Activated CD4-positive, alpha-beta T cell treated with anti-CD3 and anti-CD28 coated beads, Interleukin-2, amount 50 U/mL, for 4 hours (primary cell): ENCODE measurements around the gene UBXN6.

Source experiments
- DNase-seq, 2 experiments: peaks; one replicate each; pipeline ENCODE4 v3.0.0-alpha.2; 2020

The UBXN6 gene

DNA sequence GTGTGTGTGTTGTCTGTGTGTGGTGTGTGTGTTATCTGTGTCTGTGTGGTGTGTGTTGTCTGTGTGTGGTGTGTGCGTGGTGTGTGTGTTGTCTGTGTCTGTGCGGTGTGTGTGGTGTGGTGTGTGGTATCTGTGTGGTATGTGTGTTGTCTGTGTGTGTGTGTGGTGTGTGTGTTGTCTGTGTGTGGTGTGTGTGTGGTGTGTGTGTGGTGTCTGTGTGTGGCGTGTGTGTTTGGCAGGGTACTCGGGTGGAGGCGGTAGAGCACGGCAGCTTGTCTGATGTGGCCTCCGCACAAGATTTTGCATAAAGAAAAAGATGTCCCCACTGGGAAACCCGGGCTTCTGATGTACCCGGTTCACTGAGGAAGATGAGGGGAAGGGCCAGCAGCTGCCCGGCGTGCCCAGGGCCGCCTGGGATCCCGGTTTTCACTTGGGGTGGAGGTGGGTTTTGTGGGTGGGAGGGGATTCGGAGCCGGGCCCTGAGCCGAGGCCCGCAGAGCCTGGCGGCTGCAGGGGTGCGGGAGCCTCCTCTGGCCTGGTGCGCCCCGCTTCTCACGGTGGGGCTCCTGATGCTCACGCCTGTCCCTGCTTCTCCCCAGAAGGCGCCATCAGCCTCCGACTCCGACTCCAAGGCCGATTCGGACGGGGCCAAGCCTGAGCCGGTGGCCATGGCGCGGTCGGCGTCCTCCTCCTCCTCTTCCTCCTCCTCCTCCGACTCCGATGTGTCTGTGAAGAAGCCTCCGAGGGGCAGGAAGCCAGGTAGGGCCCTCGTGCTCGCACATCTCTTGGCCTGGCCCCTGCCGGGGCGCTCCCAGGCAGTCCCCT, 35.7 kb upstream of the UBXN6 start:
- DNase-seq = no peak

DNA sequence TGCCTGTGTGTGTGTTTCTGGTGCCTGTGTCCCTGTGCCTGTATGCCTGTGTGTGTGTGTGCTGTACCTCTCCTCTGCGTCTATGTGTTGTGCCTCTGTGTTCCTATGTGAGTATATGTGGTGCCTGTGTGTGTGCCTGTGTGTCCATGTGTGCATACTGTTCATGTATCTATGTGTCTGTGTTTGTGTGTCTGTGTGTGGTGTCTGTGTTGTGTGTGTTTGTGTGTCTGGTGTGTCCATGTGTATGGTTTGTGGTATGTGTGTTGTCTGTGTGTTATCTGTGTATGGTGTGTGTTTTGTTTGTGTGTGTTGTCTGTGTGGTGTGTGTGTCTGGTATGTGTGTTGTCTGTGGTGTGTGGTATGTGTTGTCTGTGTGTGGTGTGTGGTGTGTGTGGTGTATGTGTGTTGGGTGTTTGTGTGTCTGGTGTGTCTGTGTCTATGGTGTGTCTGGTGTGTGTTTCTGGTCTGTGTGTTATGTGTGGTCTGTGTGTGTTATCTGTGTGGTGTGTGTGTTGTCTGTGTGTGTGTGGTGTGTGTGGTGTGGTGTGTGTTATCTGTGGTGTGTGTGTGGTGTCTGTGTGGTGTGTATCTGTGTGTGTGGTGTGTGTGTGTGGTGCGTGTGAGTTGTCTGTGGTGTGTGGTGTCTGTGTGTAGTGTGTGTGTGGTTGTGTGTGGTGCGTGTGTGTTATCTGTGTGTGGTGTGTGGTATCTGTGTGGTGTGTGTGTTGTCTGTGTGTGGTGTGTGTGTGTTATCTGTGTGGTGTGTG, 34.9 kb upstream of the UBXN6 start:
- DNase-seq = no peak

DNA sequence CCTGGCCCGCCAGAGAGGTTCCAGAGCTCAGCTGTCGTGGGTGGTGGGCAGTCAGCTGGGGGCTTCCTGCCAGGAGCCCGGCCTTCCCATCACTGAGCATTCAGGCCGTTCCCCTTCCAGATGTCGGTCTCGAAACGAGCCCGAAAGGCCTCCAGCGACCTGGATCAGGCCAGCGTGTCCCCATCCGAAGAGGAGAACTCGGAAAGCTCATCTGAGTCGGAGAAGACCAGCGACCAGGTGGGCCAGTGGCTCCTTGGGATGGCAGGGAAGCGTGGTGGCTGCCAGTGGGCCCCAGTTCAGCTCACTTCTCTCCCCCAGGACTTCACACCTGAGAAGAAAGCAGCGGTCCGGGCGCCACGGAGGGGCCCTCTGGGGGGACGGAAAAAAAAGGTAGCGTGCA, 33.9 kb upstream of the UBXN6 start:
- no peak for DNase-seq

DNA sequence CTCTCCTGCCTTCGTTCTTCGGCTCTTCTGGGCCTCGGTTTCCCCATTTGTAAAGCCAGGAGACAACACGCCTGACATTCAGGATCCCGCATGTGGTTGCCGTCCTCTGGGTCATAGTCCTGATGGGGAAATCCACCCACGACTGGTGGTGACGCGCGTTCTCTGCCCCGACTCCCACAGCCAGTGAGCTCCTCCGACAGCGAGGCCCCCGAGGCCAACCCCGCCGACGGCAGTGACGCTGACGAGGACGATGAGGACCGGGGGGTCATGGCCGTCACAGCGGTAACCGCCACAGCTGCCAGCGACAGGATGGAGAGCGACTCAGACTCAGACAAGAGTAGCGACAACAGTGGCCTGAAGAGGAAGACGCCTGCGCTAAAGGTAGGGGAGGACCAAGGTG, 30.9 kb upstream of the UBXN6 start:
- DNase-seq = no peak

DNA sequence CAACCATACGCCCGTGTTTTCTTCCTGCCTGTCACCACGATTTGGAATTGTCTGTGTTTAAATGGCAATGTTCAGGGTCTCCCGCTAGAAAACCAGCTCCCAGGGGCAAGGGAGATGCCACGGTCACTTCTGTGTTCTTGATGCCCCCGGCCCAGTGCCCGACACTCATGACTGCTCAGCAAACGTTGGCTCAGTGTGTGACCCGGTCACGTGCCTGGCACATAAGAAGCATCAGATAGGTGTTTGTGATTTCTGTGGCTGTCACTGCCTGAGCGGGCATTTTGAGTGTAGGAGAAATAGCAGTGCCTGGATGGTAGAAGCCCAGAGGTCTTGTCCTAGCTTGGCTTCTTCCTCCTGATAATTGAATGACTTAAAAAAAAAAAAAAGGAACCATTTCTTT, 30.0 kb upstream of the UBXN6 start:
- no peak for DNase-seq

DNA sequence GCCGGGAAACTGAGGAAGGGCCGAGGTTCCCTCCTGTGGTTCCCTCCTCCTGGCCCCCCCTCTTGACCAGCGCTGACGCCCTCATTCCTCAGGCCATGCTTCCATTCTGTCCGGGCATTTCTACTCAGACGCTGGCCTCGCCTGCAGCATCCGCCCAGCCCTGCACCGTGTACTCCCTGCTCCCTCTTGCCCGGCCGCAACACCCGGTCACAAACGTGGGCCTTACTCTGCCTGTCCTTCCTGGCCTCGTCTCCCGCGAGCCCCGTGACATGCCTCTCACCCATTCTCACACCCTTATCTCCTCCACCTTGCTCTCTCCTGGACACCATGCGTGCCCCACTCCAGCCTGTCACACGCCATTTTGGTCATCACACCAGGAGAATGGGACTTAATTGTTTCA, 25.8 kb upstream of the UBXN6 start:
- no peak for DNase-seq

DNA sequence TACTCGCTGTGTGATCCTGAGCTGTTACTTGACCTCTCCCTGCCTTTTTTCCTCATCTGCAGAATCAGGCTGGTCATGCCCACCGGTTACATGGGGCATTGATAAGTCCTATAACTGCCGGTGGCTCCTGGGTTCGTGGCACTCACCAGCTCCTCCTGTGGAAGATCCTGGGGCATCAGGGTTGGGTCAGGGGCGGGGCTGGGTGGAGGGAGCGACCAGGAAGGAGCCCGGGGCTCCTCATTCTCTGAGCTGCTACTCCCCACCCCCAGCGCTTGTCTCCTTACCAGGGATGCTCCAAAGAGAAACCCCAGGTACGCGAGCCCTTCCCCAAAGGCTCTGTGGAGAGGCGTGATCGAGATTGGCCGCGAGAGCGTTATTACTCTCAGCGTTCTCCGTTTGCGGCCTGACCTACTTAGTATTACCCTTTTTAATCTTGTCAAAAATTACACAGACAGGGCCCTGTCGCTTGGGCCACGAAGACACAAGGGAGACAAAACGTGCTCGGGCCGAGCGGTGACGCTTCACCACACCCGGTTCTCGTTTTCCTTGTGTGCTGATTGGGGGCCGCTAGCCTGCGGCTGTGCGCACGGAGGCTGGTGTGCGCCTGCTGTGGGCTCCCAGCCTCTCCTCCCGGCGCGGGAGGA, 25.2 kb upstream of the UBXN6 start:
- no peak for DNase-seq

DNA sequence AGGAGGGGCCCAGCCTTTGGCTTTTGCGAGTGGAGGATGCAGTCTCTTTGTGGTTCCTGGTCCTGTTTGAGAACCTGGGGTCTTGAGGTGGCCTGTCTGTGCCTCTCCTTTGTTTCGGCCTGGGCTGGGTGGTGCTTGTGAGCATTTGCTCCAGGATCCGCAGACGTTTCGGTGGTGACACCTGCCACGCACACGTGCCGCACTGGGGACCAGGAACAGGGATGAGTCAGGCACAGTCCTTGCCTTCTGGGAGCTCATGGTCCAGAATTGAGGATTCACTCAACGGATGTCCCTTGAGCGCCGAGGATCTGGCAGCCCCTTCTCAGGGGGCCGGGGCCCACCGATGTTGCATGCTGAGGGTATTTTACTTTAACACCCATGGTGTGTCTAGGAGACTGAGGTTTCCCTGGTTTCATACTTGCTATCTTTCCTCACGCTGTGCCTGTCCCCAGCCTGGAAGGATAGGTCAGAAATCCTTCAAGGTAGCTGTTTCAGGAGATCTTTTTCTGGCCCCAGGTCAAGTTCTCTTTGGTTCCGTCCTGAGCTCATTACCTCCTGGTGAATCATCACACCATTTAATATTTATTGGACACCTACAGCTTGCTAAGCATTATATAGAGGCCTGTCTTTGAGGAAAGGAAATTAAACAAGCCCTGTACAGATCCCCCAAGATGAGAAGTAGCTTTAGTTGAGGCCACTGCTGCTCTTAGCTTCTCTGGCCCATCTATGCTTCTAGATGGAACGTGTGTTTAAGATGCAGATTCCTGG, 19.6 kb upstream of the UBXN6 start:
- DNase-seq = no peak

DNA sequence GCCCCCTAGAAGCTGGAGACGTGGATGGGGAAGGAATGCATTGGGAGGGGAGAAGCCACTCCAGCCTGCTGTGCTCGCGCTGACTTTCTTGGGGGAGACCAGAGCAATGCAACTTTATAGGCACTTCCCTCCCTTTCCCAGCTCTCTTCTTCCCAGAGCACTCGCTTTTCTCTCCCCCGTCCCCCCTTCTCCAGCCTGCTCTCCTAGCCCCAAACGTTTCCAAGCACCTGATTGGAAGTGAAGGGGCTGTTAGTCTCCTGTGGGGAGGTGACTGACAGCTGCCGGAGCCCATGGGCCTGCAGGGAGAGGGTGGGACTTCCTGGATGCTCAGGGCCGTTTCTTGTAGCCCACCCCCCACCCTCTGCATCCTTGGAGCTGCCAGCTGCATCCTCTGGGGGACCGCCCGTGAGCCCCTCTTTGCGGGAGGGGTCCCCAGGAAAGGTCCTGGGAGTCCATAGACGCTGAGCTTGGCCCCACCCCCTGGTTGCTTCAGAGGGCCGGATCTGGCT, 17.0 kb upstream of the UBXN6 start:
- DNase-seq = no peak

DNA sequence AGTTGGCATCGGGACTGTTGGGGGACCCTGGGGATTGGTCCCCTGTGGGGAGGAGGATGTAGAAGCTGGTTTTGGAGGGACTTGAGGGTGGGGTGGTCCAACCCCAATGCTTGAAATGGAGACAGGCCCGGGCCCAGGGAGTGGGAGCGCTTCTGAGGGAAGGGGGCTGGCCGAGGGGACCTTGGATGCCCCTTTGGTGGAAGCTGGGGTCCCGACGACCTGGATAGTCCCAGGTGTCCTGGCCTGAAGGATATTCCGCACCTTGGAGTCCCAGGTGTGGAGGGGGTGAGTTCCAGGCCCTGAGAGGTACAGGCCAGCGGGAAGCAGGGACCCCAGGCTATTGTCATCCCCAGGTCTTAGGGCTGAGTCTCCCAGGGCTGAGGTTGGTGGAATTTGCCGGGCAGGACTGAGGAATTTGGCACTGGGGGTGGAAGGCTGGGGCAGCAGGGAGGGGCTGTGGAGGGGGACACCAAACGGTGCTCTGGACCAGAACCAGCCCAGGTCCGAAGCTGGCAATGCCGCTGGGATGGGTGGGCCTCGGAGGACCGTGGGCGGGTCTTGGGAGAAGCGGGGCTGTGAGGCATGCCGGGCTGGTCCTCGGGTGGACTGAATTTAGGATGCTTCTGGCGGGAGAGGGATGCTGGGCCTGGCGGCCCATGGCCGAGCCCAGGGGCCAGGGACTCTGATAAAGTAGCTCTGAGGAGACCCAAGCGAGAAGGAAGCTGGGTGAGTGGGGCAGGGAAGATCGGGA, 16.3 kb upstream of the UBXN6 start:
- no peak for DNase-seq

DNA sequence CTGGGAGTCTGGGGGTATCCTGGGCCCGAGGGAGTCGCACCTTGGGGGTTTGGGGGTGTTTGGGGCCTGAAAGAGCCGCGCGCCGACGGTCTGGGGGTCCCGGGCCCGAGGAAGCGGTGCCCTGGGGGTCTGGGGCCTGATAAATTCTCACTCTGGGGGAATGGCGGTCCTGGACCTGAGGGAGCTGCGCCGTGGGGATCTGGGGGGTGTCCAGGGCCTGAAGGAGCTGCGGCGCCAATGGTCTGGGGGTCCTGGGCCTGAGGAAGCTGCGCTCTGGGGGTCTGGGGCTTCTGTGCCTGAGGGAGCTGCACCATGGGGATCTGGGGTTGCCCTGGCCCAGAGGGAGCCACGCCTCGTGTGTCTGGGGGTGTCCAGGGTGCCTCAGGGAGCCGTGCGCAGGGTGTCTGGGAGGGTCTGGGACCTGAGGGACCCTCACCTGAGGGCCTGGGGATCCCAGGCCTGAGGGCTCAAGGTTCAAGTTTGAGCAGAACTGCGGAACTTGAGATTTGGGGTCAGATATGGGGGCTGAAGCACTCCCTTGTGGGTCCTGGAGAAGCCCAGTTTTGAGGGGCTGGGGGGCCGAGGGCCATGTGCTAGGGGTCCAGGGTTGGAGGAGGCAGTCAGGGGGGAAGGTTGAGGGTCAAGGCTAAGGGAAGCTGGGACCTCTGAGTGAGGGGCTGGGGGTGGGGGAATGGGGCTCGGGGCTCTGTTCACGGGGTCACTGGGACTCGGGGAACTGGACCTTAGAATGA, 15.6 kb upstream of the UBXN6 start:
- DNase-seq = no peak

DNA sequence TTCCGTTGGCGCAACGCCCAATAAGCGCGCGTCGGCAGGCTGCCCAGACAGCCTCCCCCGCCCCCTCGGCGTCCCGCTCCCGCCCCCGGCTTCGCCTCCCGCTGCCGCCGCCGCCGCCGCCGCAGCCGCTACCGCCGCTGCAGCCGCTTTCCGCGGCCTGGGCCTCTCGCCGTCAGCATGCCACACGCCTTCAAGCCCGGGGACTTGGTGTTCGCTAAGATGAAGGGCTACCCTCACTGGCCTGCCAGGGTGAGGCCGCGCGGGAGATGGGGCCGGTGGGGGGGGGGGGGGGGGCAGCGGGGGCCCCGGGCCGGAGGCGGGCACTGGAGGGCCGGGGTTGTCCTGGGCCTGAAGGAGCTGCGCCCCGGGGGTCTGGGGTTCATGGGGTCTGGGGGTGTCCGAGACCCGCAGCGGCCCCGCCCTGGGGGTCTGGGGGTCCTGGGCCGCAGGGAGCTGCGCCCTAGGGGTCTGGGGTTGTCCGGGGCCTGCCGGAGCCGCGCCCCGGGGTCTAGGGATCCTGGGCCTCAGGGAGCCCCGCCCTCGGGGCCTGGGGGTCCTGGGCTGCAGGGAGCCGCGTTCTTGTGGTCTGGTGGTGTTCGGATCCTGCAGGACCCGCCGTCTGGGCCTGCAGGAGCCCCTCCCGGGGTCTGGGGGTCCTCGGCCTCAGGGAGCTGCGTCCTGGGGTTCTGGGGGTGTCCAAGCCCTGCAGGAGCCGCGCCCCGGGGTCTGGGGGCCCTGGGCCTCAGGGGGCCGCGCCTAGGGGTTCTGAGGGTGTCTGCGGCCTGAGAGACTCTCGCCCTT, 14.8 kb upstream of the UBXN6 start, which contains the start of gene HDGFL2:
TSS of gene HDGFL2 (plus strand) at position 124 of the 801 bp plus-strand sequence. CDS start at position 178, 54 bp downstream.
- no peak for DNase-seq

DNA sequence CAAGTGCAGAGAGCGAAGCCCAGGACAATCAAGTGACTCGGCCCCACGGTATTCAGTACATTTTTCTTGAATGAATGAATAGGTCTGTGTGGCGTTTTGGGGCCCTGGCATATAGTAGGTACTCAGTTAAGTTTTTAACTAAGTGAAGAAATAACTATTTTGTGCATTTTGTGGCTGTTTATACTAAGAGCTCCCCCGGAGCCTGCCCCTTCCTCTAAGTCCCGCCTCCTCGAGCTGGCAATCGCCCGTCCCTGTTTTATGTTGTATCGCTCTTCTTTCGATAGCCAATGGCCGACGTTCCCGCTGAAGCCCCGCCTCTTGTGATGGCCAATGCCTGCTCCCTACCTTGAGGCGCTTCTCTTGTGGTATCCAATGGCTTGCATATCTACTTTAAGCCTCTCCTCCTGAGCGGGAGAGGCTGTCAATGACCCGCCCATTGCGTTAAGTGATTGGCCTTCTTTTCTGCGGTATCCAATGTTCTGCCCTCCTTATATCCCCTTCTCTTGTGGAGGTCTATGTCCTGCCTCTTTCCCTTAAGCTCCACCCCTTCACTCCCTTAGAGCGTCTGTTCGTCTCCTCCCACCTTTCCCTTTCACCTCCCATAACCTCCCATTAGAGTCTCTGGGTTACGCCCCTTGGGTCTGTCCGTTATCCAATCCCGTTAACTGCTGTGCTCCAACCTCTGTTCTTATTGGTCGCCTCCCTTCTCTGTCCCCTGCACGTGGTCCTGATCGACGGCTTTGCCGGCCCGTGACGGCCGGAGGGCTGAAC, 14.0 kb upstream of the UBXN6 start:
- DNase-seq = peak; percentile 97

DNA sequence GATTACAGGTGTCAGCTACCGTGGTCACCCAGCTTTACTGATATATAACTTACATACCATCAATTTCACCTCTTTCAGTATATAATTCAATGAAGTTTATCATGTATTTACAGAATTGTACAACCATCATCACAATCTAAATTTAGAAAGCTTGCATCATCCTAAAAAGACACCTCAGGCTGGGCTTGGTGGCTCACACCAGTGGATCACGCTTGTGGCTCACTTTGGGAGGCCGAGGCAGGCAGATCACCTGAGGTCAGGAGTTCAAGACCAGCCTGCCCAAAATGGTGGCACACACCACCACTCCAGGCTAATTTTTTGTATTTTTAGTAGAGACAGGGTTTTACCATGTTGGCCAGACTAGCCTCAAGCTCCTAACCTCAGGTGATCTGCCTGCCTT, 10.2 kb upstream of the UBXN6 start:
- no peak for DNase-seq

DNA sequence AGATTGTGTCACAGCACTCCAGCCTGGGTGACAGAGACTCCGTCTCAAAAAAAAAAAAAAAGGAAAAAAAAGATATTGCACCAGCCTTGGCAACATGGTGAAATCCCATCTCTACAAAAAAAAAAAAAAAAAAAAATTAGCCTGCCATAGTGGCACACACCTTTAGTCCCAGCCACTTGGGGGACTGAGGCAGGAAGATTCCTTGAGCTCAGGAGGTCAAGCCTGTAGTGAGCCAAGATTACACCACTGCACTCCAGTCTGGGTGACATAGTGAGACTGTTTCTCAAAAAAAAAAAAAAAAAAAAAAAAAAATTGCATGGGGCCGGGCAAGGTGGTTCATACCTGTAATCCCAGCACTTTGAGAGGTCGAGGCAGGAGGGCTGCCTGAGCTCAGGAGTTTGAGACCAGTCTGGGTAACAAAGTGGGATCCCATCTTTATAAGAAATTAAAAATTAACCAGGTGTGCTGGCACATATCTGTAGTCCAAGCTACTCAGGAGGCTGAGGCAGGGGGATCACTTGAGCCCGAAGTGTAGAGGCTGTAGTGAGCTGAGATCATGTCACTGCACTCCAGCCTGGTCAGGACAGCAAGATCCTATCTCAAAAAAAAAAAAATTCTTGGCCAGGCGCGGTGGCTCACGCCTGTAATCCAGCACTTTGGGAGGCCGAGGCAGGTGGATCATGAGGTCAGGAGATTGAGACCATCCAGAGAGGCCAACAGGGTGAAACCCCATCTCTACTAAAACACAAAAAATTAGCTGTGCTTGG, 7.4 kb upstream of the UBXN6 start:
- no peak for DNase-seq

DNA sequence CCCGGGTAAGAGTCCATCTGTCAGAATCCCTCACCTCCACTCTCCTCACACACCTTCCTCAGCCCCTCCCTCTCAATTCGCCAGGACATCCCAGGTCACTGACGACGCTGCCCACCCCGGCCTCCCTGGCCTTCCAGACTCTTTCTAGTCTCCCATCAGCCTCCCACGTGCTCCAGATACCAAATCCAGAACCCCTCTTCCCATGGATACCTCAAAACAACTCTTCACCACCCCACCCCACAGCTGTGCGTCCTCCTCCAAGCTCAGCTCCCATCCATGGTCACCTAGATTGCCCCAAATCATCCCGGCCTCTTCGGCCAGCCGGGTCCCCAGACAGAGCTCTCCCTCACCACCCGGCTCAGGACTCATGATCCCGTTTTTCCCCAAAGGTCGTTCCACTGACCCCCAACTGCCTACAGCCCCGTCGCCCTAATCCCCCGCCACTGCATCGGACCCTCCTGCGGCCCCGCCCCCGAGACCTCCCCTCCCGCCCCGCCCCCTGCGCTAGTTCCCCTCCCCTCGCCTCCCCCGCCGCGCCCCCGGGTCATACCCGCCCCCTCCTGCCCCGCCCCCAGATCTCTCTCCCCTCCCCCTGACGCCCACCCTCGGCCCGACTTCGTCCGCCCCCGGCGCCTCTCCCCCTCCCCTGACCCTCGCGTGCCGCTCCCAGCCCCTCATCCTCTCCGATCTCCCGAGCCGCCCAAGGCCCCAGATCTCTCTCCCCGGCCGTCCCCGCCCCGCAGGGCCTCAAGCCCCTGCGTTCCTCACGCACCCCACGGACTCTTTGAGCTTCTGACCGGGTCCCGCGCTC, 546 bp downstream of the UBXN6 start:
- peak; percentile 45 to 53 for DNase-seq

DNA sequence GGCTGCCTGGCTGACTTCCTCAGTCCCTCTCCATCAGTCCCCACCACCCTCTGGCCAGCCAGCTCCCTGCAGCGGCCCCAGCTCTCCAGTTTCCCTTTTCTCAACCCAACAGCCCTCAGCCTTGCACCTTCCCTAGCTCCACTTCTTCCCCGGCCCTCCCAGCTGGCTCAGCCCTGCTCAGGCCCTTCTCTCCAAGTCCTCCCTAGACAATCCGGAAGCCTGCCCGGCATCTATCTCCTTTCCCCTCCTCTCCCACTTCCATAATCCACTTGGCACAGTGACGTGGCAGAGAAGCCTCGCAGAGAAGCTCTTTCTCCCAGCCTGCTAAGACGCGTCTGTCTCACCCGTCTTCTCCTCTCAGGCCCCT, 1.1 kb downstream of the UBXN6 start:
- DNase-seq = no peak
